ENCODE data around the gene CD84.

Gene CD84

GRCh38 chr1:160625321-160625720, 46.0 kb upstream of the CD84 start:
- no peak for TF ChIP-seq CTCF (IDR thresholded peaks at IDR 0.05)
- no peaks in the 10 kb centered on the region for H3K9me3 ChIP-seq
- no peak overlapping the region for H3K27ac ChIP-seq
- H3K27me3 ChIP-seq: no peaks in the 10 kb centered on the region
- H3K4me3 ChIP-seq (ENCODE audit: low read depth in 1 of 2, low read length in 1 of 2): no peak overlapping the region
- peaks cover 9 to 10% of the 10 kb centered on the region in 2 experiments for H3K4me1 ChIP-seq (ENCODE audit: control insufficient read depth in 1 of 2, insufficient read depth in 1 of 2, low read depth in 1 of 2, low read length in 1 of 2)
- H3K36me3 ChIP-seq: no peaks in the 10 kb centered on the region

GRCh38 chr1:160624464-160624863, 45.2 kb upstream of the CD84 start:
- Histone ChIP-seq H3K27ac (no peak overlapping the region), H3K4me3 (ENCODE audit: low read depth in 1 of 2, low read length in 1 of 2) (no peak overlapping the region)

GRCh38 chr1:160623862-160624261, 44.6 kb upstream of the CD84 start:
- Histone ChIP-seq H3K27me3 (no peaks in the 10 kb centered on the region), H3K9me3 (no peaks in the 10 kb centered on the region), H3K27ac (no peak overlapping the region), H3K4me3 (ENCODE audit: low read depth in 1 of 2, low read length in 1 of 2) (no peak overlapping the region), H3K36me3 (no peaks in the 10 kb centered on the region), H3K4me1 (ENCODE audit: control insufficient read depth in 1 of 2, insufficient read depth in 1 of 2, low read depth in 1 of 2, low read length in 1 of 2) (no peaks in the 10 kb centered on the region)
- TF ChIP-seq CTCF (IDR thresholded peaks at IDR 0.05): no peak

More at GRCh38 chr1:160624464-160624863, 45.2 kb upstream of the CD84 start:
- Histone ChIP-seq H3K27me3 (no peaks in the 10 kb centered on the region), H3K36me3 (no peaks in the 10 kb centered on the region), H3K4me1 (ENCODE audit: control insufficient read depth in 1 of 2, insufficient read depth in 1 of 2, low read depth in 1 of 2, low read length in 1 of 2) (peaks cover under 1 to 2% of the 10 kb centered on the region in 2 experiments), H3K9me3 (no peaks in the 10 kb centered on the region)
- no peak for TF ChIP-seq CTCF (IDR thresholded peaks at IDR 0.05)

- Histone ChIP-seq H3K27ac (no peak overlapping the region), H3K36me3 (no peaks in the 10 kb centered on the region)
- no peak for TF ChIP-seq CTCF (IDR thresholded peaks at IDR 0.05)
These were observed 43.9 kb upstream of the CD84 start for GRCh38 chr1:160623227-160623633.

GRCh38 chr1:160622501-160623226, 43.4 kb upstream of the CD84 start:
- Histone ChIP-seq H3K4me3 (ENCODE audit: low read depth in 1 of 2, low read length in 1 of 2) (no peak overlapping the region), H3K9me3 (no peaks in the 10 kb centered on the region), H3K27me3 (no peaks in the 10 kb centered on the region), H3K27ac (no peak overlapping the region), H3K36me3 (no peaks in the 10 kb centered on the region), H3K4me1 (ENCODE audit: control insufficient read depth in 1 of 2, insufficient read depth in 1 of 2, low read depth in 1 of 2, low read length in 1 of 2) (peaks cover under 1 to 4% of the 10 kb centered on the region in 2 experiments)
- no peak for TF ChIP-seq CTCF (IDR thresholded peaks at IDR 0.05)

More at GRCh38 chr1:160623227-160623633, 43.9 kb upstream of the CD84 start:
- no peak overlapping the region for H3K4me3 ChIP-seq (ENCODE audit: low read depth in 1 of 2, low read length in 1 of 2)
- H3K4me1 ChIP-seq (ENCODE audit: control insufficient read depth in 1 of 2, insufficient read depth in 1 of 2, low read depth in 1 of 2, low read length in 1 of 2): peaks cover 0 to 1% of the 10 kb centered on the region in 2 experiments
- H3K27me3 ChIP-seq: no peaks in the 10 kb centered on the region
- H3K9me3 ChIP-seq: no peaks in the 10 kb centered on the region

Data from neutrophil (primary cell).